SK-N-SH (cell line): ENCODE results near the gene GALK1. TPM values are rescaled to one million over a fixed set of nuclear protein-coding genes. Genes with fewer than 3 reads are reported as not detected.

Source experiments
- CTCF ChIA-PET: fragments of 300-600, 350-600 bp; formaldehyde crosslinking; extraction: SDS; loops from one replicate; lab custom pipeline; 2021; lab: Yijun Ruan, JAX
- POLR2A ChIA-PET: fragments of 350-600 bp; sonication (Branson Sonifier 250); formaldehyde crosslinking; extraction: SDS; loops from one replicate; lab custom pipeline; 2020; ENCODE audit warnings: antibody characterized with exemption, inconsistent platforms; lab: Yijun Ruan, JAX
- DNase-seq: peaks from one replicate; pipeline ENCODE4 v3.0.0; 2012
- H2AFZ ChIP-seq: fragments of 200-600 bp; sonication (generic); 2 replicates; pipeline ENCODE4 v1.8.1; 2016; ENCODE audit warnings: antibody characterized with exemption, mild to moderate bottlenecking, low read depth
- H3F3A ChIP-seq: fragments of 200-600 bp; sonication (generic); replicated peaks from 2 replicates; pipeline ENCODE3; 2016; ENCODE audit warnings: antibody characterized with exemption, mild to moderate bottlenecking; ENCODE audit not compliant: insufficient read depth
- H3K27ac ChIP-seq, 2 experiments: fragments of 200-500 bp in 1 of 2; fragments of 200-600 bp in 1 of 2; sonication (Bioruptor generic) in 1 of 2; sonication (generic), shearing (Covaris generic) in 1 of 2; 2 replicates each; pipeline versions ENCODE4 v1.5.1 to v1.6.1; 2014 to 2016; ENCODE audit warnings: low read depth in 2 of 2, inconsistent platforms in 1 of 2, low read length in 1 of 2, mild to moderate bottlenecking in 1 of 2, mixed read lengths in 1 of 2
- H3K27me3 ChIP-seq: fragments of 200-600 bp; sonication (generic), shearing (Covaris generic); 2 replicates; pipeline ENCODE4 v1.6.1; 2016; ENCODE audit warnings: mixed run types; ENCODE audit not compliant: insufficient read depth
- H3K36me3 ChIP-seq, 2 experiments: fragments of 200-500 bp in 1 of 2; fragments of 200-600 bp in 1 of 2; sonication (Bioruptor generic) in 1 of 2; sonication (generic) in 1 of 2; replicated peaks in 1 of 2; 2 replicates each; pipeline versions ENCODE3 to v1.5.1; 2014 to 2016; ENCODE audit warnings: low read length in 1 of 2, mild to moderate bottlenecking in 1 of 2; ENCODE audit not compliant: insufficient read depth in 2 of 2, control insufficient read depth in 1 of 2
- H3K4me1 ChIP-seq, 2 experiments: fragments of 200-500 bp in 1 of 2; fragments of 200-600 bp in 1 of 2; sonication (Bioruptor generic) in 1 of 2; sonication (generic), shearing (Covaris generic) in 1 of 2; 2 replicates each; pipeline versions ENCODE4 v1.5.1 to v1.6.1; 2014 to 2016; ENCODE audit warnings: low read depth in 1 of 2, low read length in 1 of 2, mixed run types in 1 of 2; ENCODE audit not compliant: insufficient read depth in 2 of 2, control insufficient read depth in 1 of 2
- H3K4me2 ChIP-seq: fragments of 200-600 bp; sonication (generic), shearing (Covaris generic); 2 replicates; pipeline ENCODE4 v1.6.1; 2017; ENCODE audit warnings: mixed run types
- H3K4me3 ChIP-seq, 2 experiments: fragments of 200-500 bp in 1 of 2; fragments of 200-600 bp in 1 of 2; sonication (Bioruptor generic) in 1 of 2; sonication (generic), shearing (Covaris generic) in 1 of 2; 2 replicates each; pipeline versions ENCODE4 v1.5.1 to v1.8.1; 2014 to 2016; ENCODE audit warnings: low read depth in 2 of 2, inconsistent platforms in 1 of 2, low read length in 1 of 2, mild to moderate bottlenecking in 1 of 2, mixed read lengths in 1 of 2, moderate library complexity in 1 of 2
- H3K79me2 ChIP-seq: fragments of 200-600 bp; sonication (generic); 2 replicates; pipeline ENCODE4 v1.8.1; 2017; ENCODE audit warnings: mild to moderate bottlenecking; ENCODE audit not compliant: insufficient read depth
- H3K9ac ChIP-seq: fragments of 200-600 bp; sonication (generic); 2 replicates; pipeline ENCODE4 v1.6.1; 2017; ENCODE audit warnings: mixed run types
- H3K9me2 ChIP-seq: fragments of 200-600 bp; sonication (generic); 2 replicates; pipeline ENCODE4 v1.6.1; 2017; ENCODE audit warnings: mixed run types
- H3K9me3 ChIP-seq: fragments of 200-600 bp; sonication (generic); 2 replicates; pipeline ENCODE4 v1.6.1; 2017; ENCODE audit warnings: mixed run types, mild to moderate bottlenecking, moderate library complexity
- H4K20me1 ChIP-seq: fragments of 200-600 bp; sonication (generic); 2 replicates; pipeline ENCODE4 v1.6.1; 2017; ENCODE audit warnings: mild to moderate bottlenecking, mixed run types; ENCODE audit not compliant: insufficient read depth
- ELF1 ChIP-seq: IDR thresholded peaks from 2 replicates; pipeline ENCODE4 v1.4.0; 2012
- EZH2phosphoT487 ChIP-seq: fragments of 200-600 bp; sonication (generic); IDR thresholded peaks from 2 replicates; pipeline ENCODE4 v1.6.1; 2017; ENCODE audit warnings: low read depth, mixed run types, mild to moderate bottlenecking, antibody characterized with exemption, moderate library complexity, borderline replicate concordance
- FOSL2 ChIP-seq: IDR thresholded peaks from 2 replicates; pipeline ENCODE4 v1.4.0; 2012; ENCODE audit warnings: low read depth, mild to moderate bottlenecking, moderate library complexity, borderline replicate concordance
- FOXM1 ChIP-seq: IDR thresholded peaks from 2 replicates; pipeline ENCODE4 v1.4.0; 2012; ENCODE audit warnings: low read depth, mild to moderate bottlenecking
- GABPA ChIP-seq: IDR thresholded peaks from 2 replicates; pipeline ENCODE4 v1.4.0; 2012; ENCODE audit warnings: low read depth, mild to moderate bottlenecking
- GATA2 ChIP-seq: sonication (generic); formaldehyde crosslinking; IDR thresholded peaks from 2 replicates; pipeline ENCODE4 v1.5.0; 2020; ENCODE audit warnings: mild to moderate bottlenecking, missing genetic modification reagents
- IRF3 ChIP-seq: fragments of 150-350 bp; IDR thresholded peaks from 2 replicates; pipeline ENCODE4 v1.6.1; 2016; ENCODE audit warnings: mild to moderate bottlenecking, low read depth, low read length
- JUND ChIP-seq: IDR thresholded peaks from 2 replicates; pipeline ENCODE4 v1.4.0; 2012
- MAX ChIP-seq: IDR thresholded peaks from 2 replicates; pipeline ENCODE4 v1.4.0; 2012; ENCODE audit warnings: low read depth
- MEF2A ChIP-seq: IDR thresholded peaks from 2 replicates; pipeline ENCODE4 v1.4.0; 2012; ENCODE audit warnings: low read depth, borderline replicate concordance
- MXI1 ChIP-seq: IDR thresholded peaks from 2 replicates; pipeline ENCODE4 v1.6.1; 2012; ENCODE audit warnings: mild to moderate bottlenecking, low read depth, low read length, improper control_type of control experiment
- NRF1 ChIP-seq: IDR thresholded peaks from 2 replicates; pipeline ENCODE4 v1.6.1; 2012; ENCODE audit warnings: low read depth, mild to moderate bottlenecking, low read length
- PBX3 ChIP-seq: IDR thresholded peaks from 2 replicates; pipeline ENCODE4; 2012
- POLR2AphosphoS5 ChIP-seq: IDR thresholded peaks from 2 replicates; pipeline ENCODE4 v1.6.1; 2012; ENCODE audit warnings: low read depth, low read length
- RAD21 ChIP-seq: IDR thresholded peaks from 2 replicates; pipeline ENCODE4 v1.6.1; 2012; ENCODE audit warnings: mild to moderate bottlenecking, low read length
- RXRA ChIP-seq: IDR thresholded peaks from 2 replicates; pipeline ENCODE4 v1.4.0; 2012; ENCODE audit warnings: low read depth, mild to moderate bottlenecking, borderline replicate concordance
- SIN3A ChIP-seq: IDR thresholded peaks from 2 replicates; pipeline ENCODE4 v1.6.1; 2012; ENCODE audit warnings: low read depth, mild to moderate bottlenecking, low read length, moderate library complexity, borderline replicate concordance
- TAF1 ChIP-seq: IDR thresholded peaks from 2 replicates; pipeline ENCODE4 v1.6.1; 2012; ENCODE audit warnings: low read depth, mild to moderate bottlenecking, low read length, moderate library complexity, borderline replicate concordance
- TCF12 ChIP-seq: IDR thresholded peaks from 2 replicates; pipeline ENCODE4 v1.4.0; 2012
- USF1 ChIP-seq: IDR thresholded peaks from 2 replicates; pipeline ENCODE4 v1.4.0; 2012; ENCODE audit warnings: low read depth, borderline replicate concordance
- USF2 ChIP-seq: fragments of 150-350 bp; IDR thresholded peaks from 2 replicates; pipeline ENCODE4 v1.6.1; 2017; ENCODE audit warnings: antibody characterized with exemption, low read length, low read depth, borderline replicate concordance
- ZBTB33 ChIP-seq: IDR thresholded peaks from 2 replicates; pipeline ENCODE4 v1.4.0; 2012; ENCODE audit warnings: low read depth, borderline replicate concordance
- WGBS: methylation state at CpG from one replicate; pipeline ENCODE4 v1.1.6; 2017; ENCODE audit warnings: low lambda C conversion rate; 5-methylcytosine and 5-hydroxymethylcytosine counted together
- polyA plus RNA-seq, 3 experiments: library from polyadenylated mRNA; depleted of rRNA; stranded (reverse); fragments of >200 nt; gene quantifications; 2 replicates each; pipeline ENCODE4 v1.2.3, GENCODE V29; 2012

Gene GALK1
- polyA plus RNA-seq, 1 of the 3 experiments (the other 2 are of a cell fraction) = 36.5 TPM

GRCh38 chr17:75733471-75733870, 31.5 kb downstream of the GALK1 start (continued):
- TF ChIP-seq IRF3 (no peak), GATA2 (CRISPR knock-in tag) (no peak), POLR2AphosphoS5 (no peak), MEF2A (no peak), ZBTB33 (no peak), TCF12 (no peak), TAF1 (no peak), EZH2phosphoT487 (no peak), USF2 (no peak)

- WGBS = 86% methylated on average over 29 of the region's 31 CpGs
- H3K36me3 ChIP-seq = no peaks in the 10 kb centered on the region
- no peaks in the 10 kb centered on the region for H3K9me2 ChIP-seq
- ChIA-PET POLR2A (no interaction called here), CTCF (interaction anchor here (1.0 to 25.4 kb wide), 6 partner anchors 8 to 98 kb away, joined by 3 to 419 read pairs (median 9); partner anchors contain the start of gene SMIM5)
- H4K20me1 ChIP-seq = no peaks in the 10 kb centered on the region
- H3F3A ChIP-seq = no peaks in the 10 kb centered on the region
- no peak overlapping the region for H3K9ac ChIP-seq
- no peak overlapping the region for H2AFZ ChIP-seq
- no peak overlapping the region for H3K4me2 ChIP-seq
- no peak overlapping the region for H3K27ac ChIP-seq
- no peaks in the 10 kb centered on the region for H3K4me1 ChIP-seq
- no peak for TF ChIP-seq SIN3A
- TF ChIP-seq NRF1 = no peak
- TF ChIP-seq MAX = no peak
- TF ChIP-seq FOSL2 = no peak
- no peak for TF ChIP-seq FOXM1
- no peak for TF ChIP-seq EZH2phosphoT487
- no peak for TF ChIP-seq USF1
- TF ChIP-seq RAD21 = no peak
- TF ChIP-seq PBX3 = no peak
- TF ChIP-seq RXRA = no peak
- no peak for TF ChIP-seq MXI1
- TF ChIP-seq JUND = no peak
- TF ChIP-seq ELF1 = no peak
- TF ChIP-seq GABPA = no peak
- no peaks in the 10 kb centered on the region for H3K79me2 ChIP-seq
- DNase-seq = no peak
- H3K27me3 ChIP-seq = no peaks in the 10 kb centered on the region
- no peaks in the 10 kb centered on the region for H3K9me3 ChIP-seq
- H3K4me3 ChIP-seq = no peak overlapping the region
Observed at GRCh38 chr17:75731716-75732498, 33.1 kb downstream of the GALK1 start.
